HG03196 (cell line): Measurements from ENCODE around the gene HIVEP3.

Experiments
- ATAC-seq: cut with Tn5 transposase; IDR thresholded peaks from one replicate; pipeline ENCODE4 v1.9.1; 2021; ENCODE audit not compliant: unreplicated experiment

The HIVEP3 gene

DNA sequence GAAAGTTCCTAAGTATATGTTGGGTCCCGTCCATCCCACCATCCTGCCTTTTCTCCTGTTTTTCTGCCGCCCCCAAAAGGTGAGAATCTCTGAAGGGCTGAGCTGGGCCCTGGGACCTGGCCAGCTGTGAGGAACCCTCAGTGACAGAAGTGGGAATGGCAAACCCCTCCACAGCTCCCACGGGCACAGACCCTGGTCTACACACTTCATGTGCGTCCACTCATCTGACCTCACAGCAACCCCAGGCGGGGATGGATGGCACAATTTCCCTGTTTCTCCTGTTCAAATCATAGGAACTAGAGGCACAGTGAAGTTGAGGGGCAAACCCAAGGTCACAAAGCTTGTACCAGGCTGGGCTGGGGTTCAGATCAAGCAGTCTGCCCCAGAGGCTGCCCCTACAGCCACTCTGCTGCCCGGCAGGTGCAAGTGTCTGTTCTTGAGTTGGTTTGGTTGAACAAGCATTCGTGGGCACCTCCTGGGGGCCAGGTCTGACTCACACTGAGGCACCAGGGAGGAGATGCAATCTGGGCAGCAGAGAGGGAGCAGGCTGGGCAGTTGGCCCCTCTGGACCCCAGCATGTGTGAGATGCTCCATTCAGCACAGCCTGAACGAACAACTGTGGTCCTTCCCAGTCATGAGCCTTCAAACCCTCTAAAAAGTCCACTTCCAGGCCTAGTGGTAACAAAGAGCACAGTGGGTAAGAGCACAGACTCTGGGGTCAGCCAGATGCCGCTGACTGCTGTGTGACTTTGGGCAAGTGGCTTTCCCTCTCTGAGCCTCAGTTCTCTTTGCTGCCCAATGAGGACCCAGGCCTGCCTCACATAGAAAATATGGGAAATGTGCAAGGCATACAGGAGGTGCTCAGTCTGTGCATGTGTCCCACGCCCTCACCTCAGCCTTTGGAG lies 438.3 kb downstream of the HIVEP3 start:
- ATAC-seq = no peak

DNA sequence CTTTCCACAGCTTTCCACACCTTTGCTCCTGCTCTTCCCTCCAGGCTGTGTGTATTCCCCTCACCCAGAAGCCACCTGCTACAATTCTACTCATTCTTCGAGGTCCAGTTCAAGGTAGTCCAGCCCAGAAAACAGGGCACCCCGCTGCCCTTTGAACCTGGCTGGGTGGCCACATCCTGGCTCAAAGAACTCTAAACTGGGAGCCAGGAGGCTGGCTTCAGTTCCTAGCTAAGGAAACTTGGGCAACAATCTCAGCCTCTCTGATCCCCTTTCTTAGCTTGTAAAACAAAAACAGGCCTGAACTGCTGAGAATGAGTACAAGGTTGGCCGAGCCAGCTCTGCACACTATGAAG lies 438.9 kb downstream of the HIVEP3 start:
- no peak for ATAC-seq

DNA sequence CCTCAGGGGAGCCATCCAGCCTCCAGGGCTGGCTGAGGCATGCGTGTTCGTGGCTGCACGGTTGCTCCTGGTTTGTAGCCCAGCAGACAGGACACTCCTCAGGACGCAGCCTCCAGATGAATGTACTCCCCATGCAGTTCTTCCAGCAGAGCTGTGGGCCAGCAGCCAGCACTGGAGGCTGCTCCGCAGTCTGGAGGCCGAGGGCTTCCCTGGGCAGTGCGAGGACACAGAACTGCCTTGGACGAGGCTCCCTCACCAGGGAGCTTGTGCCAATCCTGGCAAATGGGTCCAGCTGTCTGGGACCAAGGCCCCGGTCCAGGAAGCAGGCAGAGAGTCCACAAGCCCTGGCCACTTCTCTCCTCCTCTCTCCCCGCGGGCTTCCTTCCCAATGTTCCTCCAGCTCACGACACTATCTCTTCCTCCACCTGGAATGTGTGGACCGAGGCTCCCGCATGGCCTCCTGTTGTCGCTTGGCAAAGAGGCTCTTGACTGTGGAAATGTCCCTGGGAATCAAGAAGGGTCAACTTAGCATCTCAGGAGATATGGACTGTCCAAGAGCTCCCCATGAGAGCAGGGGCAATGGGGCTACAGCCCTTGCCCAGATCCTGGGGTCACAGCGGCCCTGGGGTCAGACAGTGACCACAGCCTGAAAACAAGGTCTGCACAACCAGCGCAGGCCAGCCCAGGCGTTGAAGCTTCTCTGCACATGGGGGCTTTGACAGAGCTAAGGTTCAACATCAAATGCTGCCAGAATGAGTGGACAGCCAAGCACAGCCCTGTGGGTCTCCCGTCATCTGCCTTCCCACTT lies 439.5 kb downstream of the HIVEP3 start:
- no peak for ATAC-seq

DNA sequence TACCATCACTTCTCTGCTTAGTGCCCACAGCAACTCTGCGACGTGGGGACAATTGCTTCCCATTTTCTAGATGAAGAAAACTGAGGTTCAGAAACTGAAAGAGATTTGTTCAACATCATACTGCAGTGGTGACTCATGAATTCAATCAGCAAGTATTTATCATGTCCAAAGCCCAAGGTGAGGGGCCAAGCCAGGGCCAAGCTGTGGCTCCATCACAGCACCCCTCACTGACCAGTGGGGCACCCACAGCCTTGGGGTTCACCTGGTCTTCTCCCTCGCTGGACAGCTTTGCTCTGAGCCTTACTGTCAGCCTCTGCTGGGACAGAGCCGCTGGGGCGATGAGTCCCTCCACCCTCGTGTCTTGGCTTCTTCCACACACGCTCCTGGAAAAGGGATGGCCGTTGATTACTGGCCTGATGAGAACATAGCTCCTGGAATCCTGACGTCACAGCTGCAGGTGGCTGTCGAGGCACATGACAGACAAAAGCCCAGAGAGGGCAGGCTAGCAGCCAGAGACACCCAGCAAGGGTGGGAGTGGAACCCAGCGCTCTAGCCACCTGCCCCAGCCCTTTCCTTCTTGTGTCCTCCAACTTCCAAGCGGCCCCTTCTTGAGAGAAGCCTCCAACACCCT lies 440.5 kb downstream of the HIVEP3 start:
- no peak for ATAC-seq

DNA sequence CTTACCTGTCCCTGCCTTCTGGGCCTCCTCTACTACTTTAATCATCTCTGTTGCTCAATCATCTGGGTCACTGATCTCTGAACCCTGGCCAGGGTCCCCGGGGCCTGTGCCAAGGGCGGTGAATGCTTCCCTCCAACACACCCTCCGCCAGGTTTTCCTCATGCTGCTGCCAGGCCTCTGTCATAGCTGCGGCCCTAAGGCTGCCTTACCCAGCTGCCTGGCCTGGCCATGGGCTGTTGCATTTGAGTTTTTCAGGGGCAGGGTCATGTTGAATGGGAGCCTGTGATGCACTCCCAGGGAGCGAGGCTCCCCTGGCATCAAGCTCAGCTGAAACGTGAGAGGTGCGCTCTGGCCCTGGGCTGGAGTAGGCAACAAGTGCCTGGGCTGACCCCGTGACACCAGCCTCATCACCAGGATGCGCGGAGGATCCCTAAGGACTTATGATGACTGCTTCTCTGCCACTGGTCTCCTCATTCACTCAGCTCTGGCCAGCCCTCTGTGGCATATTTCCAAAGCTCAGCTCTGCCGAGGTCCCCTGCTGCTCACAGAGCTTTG lies 441.8 kb downstream of the HIVEP3 start:
- no peak for ATAC-seq

DNA sequence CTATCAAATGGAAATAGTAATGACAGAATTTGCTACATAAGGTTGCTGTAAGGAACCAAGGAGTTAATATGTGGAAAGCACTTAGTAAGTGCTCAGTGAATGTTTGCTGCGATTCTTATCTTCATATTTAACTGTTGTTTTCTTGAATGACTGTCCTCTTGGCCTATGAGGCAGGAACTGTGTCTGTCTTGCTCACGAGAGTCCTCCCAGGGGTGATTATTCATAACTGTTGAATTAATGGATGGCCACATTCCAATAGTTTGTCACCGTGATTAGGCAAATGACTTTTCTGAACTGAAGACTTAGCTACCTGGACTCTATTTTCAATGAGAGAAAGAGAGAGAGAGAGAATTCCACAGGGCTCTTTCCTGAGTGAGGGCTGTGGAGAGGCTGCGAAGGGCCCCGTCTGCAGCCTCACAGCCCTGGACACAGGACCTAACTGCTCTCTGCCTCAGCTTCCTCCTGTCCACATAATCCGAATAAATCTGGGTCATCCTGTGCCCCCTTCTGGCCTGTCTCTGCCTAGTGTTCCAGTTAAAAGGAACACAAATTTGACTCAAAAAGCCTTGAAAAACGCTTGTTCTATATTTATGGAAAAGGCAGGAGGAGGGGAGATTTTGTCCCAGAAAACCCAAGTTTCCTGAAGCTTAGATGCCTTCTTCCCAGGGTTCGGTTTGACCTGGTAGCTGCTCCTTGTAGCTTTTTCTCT lies 442.7 kb downstream of the HIVEP3 start:
- no peak for ATAC-seq

DNA sequence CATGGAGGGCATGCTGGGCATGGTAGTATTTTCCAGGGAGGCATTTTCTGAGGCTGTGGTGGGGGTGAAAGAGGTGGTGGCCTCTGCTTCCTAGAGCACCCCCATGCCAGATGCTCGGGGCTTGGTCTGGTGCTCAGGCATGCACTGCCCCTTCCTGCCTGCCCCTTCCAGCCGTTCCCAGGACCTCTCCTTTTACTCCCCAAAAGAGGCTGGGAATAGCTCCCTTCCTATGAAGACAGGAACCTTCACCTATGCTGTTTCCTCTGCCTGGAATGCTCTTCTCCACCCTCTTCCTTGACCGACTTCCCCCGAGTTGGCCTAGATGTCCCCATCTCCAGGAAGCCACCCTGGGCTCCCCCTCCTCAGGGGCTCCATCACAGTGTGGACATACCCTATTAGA lies 443.4 kb downstream of the HIVEP3 start:
- ATAC-seq = no peak

DNA sequence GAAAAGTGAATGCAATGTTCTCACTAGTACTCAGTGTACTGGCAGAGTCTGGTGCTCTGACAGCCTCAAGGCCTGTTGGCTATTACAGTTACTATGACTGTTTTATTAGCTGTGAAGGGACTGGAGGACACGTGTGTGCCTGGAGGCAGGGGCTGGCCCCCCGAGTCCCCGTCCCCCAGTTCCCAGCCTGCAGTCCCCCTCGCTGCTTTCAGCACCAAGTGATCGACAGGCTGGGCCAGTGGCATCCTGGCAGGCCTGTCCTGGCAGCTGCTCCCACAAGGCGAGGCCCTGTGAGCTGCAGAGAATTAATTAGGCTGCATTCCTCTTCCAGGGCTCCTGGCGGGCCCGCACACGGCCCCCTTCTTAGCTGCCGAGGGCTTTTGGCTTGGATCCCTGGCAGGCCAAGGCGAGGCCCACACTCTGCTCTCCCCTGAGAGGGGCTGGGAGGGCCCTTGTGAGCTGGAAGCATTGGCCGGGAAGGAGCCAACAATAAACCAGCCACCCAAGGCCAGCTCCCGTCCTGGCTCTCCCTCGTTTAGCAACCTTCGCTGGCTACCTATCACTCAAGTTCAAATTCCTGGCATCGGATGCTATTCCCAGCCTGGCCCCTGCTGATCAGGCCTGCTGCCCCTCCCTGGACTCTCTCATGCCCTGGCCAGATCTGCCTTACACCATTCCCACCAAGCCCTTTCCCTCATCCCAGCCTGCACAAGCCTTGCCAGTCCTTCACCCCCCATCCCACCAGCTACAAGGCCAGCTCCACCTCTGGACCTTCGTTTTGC lies 444.0 kb downstream of the HIVEP3 start:
- no peak for ATAC-seq

DNA sequence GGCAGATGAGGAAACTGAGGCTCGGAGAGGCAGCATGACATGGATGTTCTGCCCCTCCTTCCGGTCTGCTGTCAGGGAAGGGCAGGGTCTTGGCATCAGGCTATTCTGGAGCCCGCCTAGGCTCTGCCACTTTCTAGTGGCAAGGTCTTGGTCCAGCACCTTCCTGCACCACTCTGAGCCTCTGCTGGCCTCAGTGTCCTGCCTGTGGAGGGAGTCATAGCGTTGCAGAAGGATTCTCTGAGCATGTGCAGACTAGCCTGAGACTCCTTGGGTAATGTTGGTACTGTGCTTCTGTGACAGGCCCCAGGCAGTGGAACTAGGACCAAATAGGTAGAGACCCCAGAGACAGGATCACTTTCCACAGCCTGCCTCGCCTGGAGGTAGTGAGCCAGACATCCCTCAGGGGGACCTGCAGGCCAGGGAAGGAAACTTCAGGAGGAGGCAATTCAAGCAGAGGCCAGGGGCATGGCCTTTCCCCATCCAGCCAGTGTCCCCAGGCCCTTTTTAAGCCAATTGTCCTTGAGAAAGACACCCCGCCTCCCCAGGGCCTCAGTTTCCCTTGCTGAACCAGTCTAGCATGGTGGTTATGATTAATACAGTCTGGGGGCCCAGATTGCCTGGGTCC lies 444.9 kb downstream of the HIVEP3 start:
- ATAC-seq = no peak

DNA sequence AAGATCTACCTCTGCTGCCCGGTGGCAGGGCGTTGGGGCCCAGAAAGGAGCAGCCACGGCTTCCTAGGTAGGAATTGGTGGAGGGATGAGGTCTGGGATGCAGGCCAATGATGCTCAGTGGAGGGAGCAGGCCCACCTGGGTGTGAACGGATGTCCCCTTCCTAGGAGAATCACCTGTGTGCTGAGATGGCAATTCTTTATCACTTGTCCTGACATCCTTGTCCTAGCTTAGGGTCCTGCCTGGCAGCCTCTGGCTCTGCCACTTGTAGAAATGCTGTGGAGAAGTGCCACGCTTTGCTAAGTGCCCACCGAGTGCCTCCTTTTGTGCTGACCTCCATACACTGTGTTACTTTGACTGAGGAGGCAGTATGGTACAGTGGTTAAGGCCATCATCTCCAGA lies 447.1 kb downstream of the HIVEP3 start:
- no peak for ATAC-seq

DNA sequence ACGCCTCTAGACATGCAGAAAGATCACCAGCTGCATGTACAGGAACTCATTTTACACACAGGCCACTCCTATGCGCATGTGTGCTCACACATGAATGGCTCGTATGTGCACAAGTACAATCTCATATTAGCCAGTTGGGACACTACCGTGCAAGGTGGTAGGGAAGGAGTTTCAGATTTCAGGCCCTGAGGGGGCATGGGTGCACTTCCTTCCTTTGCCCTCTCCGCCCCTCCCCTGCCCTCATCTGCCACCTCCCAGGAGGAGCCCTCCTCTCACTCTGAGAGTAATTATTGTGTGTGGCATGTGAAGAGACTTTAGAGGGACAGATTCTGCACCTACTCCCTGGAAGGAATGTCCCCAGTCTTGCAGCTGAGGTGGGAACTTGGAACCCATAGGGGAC lies 449.0 kb downstream of the HIVEP3 start:
- no peak for ATAC-seq

DNA sequence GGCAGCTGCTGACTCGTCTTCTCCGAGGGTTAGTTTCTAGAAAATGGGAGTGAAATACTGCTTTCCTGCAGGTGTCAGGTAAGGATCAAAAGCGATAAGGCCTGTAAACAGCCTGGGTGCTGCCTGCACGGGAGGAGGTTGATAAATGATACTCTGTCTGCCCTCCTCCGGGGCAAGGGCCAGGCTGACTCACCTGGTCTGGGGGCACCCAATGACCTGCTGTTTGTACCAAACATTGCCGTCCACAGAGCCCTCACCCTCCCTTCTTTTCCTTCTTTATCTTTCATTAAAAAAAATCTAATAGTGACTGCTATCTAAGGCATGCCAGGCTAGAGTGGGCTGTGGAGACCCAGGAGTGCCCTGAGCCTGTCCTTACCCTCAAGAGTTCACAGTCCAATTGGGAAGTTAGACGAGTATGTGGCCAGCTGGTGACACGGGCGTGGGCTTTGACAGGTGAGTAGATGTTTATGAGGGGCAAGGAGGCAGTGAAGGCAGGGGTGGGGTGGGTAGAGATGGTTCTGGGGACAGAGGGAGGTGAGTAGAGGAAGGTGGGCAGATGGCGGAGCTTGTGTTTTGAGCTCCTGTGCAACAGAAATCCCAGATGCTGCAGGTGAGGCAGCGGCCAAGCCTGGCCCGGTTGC lies 450.5 kb downstream of the HIVEP3 start:
- ATAC-seq = no peak

DNA sequence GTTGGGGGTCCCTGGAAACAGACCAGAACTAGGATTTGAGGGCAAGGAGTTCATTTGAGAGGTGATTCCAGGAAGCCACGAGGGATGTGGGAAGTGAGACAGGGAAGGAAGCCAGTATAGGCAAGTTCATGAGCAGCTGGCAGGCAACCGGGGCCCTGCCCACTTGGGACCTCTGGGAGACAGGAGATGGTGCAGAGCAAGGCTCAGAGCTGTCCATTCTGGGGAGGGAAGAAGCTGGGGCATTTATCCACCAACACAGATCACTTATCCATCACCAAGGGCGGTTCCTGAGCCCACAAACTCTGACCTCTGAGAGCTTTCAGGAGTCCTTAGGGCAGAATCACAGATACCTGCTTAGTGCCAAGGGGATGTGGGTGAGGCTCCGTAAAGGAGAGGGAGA lies 451.0 kb downstream of the HIVEP3 start:
- ATAC-seq = no peak

DNA sequence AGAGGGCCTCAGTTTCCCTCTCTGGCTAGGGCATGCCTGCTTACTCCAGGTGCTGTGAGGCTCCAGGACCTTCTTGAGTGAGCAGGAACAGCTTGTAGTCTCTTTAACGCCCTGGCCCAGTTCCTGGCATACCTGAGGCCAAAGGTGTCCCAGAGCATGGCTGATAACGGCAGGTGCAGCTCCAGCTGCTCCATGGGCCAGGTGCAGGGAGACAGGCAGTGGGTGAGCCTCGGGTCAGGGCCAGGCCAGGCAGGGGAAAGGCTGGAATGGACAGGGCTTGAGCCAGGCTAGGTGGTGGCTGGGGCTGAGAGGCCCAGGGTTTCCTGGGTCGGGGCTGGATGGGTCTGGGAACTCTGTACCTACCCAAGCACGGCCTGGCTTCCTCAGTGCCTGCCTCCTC lies 452.6 kb downstream of the HIVEP3 start:
- ATAC-seq = no peak

DNA sequence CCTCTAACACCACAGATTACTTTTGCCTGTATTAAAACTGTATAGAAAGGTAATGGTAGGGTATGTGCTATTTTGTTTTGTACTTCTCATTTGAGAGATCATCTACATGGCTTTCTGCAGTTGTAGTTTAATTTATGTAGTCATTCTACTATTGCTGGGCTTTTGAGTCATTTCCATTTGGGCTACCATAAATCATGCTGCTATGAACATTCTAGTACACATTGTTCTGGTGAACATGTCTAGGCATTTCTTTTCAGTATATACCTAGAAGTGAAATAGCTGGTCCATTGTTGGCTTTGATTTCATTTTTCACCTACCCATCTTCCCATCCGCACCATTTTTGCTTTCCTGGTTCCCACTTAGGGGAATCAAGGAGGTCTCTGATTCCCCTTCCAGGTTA lies 453.0 kb downstream of the HIVEP3 start:
- ATAC-seq = no peak

DNA sequence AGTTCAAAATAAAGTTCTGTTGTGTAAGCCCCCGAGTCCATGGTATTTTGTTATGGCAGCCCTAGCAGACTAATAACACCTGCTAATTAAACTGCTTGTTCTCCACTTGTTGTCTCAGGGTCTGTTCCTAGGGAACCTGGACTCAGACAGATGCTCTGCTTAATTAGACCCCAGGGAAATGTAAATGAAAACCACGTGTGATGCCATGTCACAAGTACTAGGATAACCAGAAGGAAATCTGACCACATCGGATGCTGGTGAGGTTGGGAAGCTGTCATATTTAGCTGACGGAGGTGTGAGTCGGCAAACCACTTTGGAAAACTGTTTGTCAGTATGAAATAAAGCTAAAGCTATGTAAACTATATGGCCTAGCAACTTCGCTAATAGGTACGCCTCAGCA lies 453.8 kb downstream of the HIVEP3 start:
- no peak for ATAC-seq

DNA sequence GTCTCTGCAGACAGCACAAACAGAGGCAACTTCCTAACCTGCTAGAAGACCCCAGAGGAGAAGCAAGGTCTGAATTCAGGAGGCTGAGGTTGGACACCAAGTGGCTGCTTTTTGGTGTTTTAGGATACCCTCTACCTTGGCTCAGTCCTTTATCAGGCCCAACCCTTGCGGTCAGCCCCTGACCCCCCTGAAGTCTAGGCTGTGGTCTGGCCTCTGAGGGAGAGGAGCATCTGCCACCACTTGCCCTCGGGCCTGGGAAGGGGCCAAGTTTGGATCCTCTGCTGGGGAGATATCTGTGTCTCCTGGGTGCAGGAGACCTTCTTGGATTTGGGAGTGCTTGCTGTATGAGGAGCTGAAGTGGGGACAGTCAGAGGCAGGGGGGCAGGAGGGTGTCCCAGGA lies 455.2 kb downstream of the HIVEP3 start:
- ATAC-seq = no peak

DNA sequence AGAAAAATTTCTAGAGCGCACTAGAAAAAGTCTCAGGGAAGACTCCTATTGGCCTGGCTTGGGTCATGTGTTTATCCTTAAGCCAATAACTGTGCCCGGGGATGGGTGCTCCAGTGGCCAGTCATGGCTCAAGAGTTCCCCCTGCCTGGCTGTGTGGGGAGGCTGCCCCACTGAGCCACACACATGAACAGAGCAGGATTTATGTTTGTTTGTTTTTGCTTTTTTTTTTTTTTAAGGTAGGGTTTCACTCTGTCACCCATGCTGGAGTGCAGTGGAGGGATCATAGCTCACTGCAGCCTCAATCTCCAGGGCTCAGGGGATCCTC lies 456.1 kb downstream of the HIVEP3 start:
- no peak for ATAC-seq
